ENCODE data around the gene KRT3. TPM values are rescaled to one million over a fixed set of nuclear protein-coding genes. Genes with fewer than 3 reads are reported as not detected.

The KRT3 gene
- total RNA-seq, 1 donor: not detected

DNA sequence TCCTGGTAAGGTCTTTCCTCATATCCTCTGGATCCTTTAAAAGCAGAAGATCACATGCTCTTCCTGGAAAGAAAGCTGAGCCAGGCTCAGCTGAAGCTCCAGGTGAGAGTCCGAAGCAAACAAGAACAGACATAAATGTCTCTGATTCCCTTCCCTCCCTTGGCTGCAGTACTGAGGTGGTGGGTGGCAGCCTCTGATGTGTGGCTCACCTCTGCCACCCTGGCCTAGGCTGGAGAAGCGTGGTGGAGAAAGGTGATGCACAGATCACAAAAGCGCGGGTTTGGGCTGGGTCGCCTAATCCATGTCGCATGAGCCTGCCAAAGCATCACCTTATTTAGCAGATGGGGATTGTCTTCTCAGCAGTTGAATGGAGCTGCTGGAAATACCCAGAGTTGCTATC is 16.0 kb downstream of the KRT3 start:
- H4K20me1 ChIP-seq (ENCODE audit: insufficient read depth, low read length): no peaks in the 10 kb centered on the region
- no peaks in the 10 kb centered on the region for H3K36me3 ChIP-seq (ENCODE audit: insufficient read depth, low read length)
- H3K27me3 ChIP-seq (ENCODE audit: insufficient read depth, low read length): peaks cover 69% of the 10 kb centered on the region
- H3K4me2 ChIP-seq (ENCODE audit: insufficient read depth, low read length): no peak overlapping the region
- TF ChIP-seq, protein P1, sequence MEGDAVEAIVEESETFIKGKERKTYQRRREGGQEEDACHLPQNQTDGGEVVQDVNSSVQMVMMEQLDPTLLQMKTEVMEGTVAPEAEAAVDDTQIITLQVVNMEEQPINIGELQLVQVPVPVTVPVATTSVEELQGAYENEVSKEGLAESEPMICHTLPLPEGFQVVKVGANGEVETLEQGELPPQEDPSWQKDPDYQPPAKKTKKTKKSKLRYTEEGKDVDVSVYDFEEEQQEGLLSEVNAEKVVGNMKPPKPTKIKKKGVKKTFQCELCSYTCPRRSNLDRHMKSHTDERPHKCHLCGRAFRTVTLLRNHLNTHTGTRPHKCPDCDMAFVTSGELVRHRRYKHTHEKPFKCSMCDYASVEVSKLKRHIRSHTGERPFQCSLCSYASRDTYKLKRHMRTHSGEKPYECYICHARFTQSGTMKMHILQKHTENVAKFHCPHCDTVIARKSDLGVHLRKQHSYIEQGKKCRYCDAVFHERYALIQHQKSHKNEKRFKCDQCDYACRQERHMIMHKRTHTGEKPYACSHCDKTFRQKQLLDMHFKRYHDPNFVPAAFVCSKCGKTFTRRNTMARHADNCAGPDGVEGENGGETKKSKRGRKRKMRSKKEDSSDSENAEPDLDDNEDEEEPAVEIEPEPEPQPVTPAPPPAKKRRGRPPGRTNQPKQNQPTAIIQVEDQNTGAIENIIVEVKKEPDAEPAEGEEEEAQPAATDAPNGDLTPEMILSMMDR (IDR thresholded peaks at IDR 0.05; ENCODE audit: extremely low read depth, low read depth, low read length): no peak
- no peak overlapping the region for H3K27ac ChIP-seq (ENCODE audit: low read depth, low read length)
- no peak overlapping the region for H2AFZ ChIP-seq (ENCODE audit: low read length)
- no peaks in the 10 kb centered on the region for H3K9me3 ChIP-seq (ENCODE audit: low read depth, low read length)
- no peaks in the 10 kb centered on the region for H3K79me2 ChIP-seq (ENCODE audit: insufficient read depth, low read length)
- no peaks in the 10 kb centered on the region for H3K4me1 ChIP-seq (ENCODE audit: insufficient read depth, low read length)
- H3K4me3 ChIP-seq (ENCODE audit: insufficient read depth, low read length): no peak overlapping the region
- no peak for DNase-seq (ENCODE audit: insufficient read length, low spot score, missing footprints)

DNA sequence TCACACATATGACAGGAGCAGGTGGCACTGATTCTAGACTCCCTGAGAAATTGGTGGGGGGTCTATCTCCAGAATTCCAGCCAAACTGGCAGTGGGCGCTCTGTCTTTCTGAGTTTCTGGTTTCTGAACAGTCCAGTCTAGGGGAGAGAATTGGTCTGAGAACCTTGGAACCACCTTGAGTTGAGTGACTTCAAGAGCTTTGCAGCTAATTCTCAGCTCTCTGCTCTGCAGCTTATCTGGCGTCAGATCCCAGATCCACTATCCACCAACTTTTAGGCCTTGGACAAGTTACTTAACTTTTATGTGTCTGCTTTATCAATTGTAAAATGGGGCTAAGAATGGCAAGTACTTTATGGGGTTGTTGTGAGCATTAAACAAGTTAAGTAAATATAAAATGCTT is 17.1 kb downstream of the KRT3 start:
- no peaks in the 10 kb centered on the region for H3K79me2 ChIP-seq (ENCODE audit: insufficient read depth, low read length)
- no peaks in the 10 kb centered on the region for H3K9me3 ChIP-seq (ENCODE audit: low read depth, low read length)
- H3K36me3 ChIP-seq (ENCODE audit: insufficient read depth, low read length): no peaks in the 10 kb centered on the region
- H3K4me3 ChIP-seq (ENCODE audit: insufficient read depth, low read length): no peak overlapping the region
- DNase-seq (ENCODE audit: insufficient read length, low spot score, missing footprints): no peak
- H4K20me1 ChIP-seq (ENCODE audit: insufficient read depth, low read length): no peaks in the 10 kb centered on the region
- no peak overlapping the region for H3K27ac ChIP-seq (ENCODE audit: low read depth, low read length)
- H2AFZ ChIP-seq (ENCODE audit: low read length): no peak overlapping the region
- H3K4me1 ChIP-seq (ENCODE audit: insufficient read depth, low read length): no peaks in the 10 kb centered on the region
- TF ChIP-seq, protein P1 (IDR thresholded peaks at IDR 0.05; ENCODE audit: extremely low read depth, low read depth, low read length): no peak
- H3K27me3 ChIP-seq (ENCODE audit: insufficient read depth, low read length): peaks cover 72% of the 10 kb centered on the region
- H3K4me2 ChIP-seq (ENCODE audit: insufficient read depth, low read length): no peak overlapping the region

DNA sequence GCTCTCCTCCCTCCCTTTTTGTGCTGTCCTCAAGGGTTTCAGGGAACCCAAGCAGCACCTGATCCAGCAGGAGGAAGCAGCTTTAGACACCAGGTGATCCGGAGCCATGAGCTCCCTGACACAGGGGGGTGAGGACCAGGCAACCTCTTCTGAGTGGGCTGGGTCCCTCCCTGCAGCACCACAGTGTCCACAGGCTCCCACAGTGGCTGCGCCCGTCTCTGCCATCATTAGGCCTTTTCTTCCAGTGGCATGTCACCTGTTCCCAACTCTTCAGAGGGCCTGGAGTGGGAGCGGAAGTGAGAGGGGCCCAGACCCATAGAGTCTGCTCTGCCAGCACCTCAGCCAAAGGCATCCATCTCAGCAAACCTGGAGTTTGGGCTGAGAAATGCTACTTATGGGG is 18.4 kb downstream of the KRT3 start:
- H3K27me3 ChIP-seq (ENCODE audit: insufficient read depth, low read length): peaks cover 74% of the 10 kb centered on the region
- H3K4me2 ChIP-seq (ENCODE audit: insufficient read depth, low read length): no peak overlapping the region

DNA sequence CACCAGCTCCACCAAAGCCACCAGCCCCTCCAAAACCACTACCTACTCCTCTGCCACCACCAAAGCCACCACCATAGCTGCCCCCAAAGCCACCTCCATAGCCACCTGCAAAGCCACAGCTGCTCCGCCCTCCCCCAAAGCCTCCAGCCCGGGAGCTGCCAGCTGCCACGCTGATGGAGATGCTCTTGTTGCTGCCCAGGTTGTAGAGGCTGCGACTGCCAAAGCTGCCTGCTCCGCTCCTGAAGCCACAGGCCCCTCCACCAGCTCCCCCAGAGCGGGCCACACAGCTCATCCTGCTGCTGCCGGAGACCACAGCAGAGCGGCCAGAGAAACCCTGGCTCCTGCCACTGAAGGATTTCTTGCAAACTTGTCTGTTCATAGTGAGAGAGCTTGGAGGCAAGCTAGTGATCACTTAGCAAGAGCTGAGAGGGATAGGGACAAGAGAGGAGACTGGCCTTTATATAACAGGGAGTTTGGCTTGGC is 19.0 kb downstream of the KRT3 start, which contains the start of gene KRT76:
KRT76 (minus strand) TSS at position 433 of the 483 bp plus-strand sequence; CDS start at position 379, 54 bp downstream.
- Histone ChIP-seq H3K27me3 (ENCODE audit: insufficient read depth, low read length) (peaks cover 78% of the 10 kb centered on the region), H3K4me2 (ENCODE audit: insufficient read depth, low read length) (no peak within 1 kb of the TSS), H3K4me3 (ENCODE audit: insufficient read depth, low read length) (no peak within 1 kb of the TSS), H3K9me3 (ENCODE audit: low read depth, low read length) (no peaks in the 10 kb centered on the region), H3K79me2 (ENCODE audit: insufficient read depth, low read length) (no peaks in the 10 kb centered on the region), H3K27ac (ENCODE audit: low read depth, low read length) (no peak within 1 kb of the TSS), H2AFZ (ENCODE audit: low read length) (no peak within 1 kb of the TSS), H3K36me3 (ENCODE audit: insufficient read depth, low read length) (no peaks in the 10 kb centered on the region), H4K20me1 (ENCODE audit: insufficient read depth, low read length) (no peaks in the 10 kb centered on the region), H3K4me1 (ENCODE audit: insufficient read depth, low read length) (no peaks in the 10 kb centered on the region)
- no peak for DNase-seq (ENCODE audit: insufficient read length, low spot score, missing footprints)
- TF ChIP-seq, protein P1 (IDR thresholded peaks at IDR 0.05; ENCODE audit: extremely low read depth, low read depth, low read length): no peak

More for the DNA sequence above, 18.4 kb downstream of the KRT3 start:
- H3K79me2 ChIP-seq (ENCODE audit: insufficient read depth, low read length): no peaks in the 10 kb centered on the region
- no peak overlapping the region for H3K27ac ChIP-seq (ENCODE audit: low read depth, low read length)
- DNase-seq (ENCODE audit: insufficient read length, low spot score, missing footprints): no peak
- TF ChIP-seq, protein P1 (IDR thresholded peaks at IDR 0.05; ENCODE audit: extremely low read depth, low read depth, low read length): no peak
- H3K4me1 ChIP-seq (ENCODE audit: insufficient read depth, low read length): no peaks in the 10 kb centered on the region
- no peaks in the 10 kb centered on the region for H4K20me1 ChIP-seq (ENCODE audit: insufficient read depth, low read length)
- H3K9me3 ChIP-seq (ENCODE audit: low read depth, low read length): no peaks in the 10 kb centered on the region
- no peak overlapping the region for H2AFZ ChIP-seq (ENCODE audit: low read length)
- no peak overlapping the region for H3K4me3 ChIP-seq (ENCODE audit: insufficient read depth, low read length)
- no peaks in the 10 kb centered on the region for H3K36me3 ChIP-seq (ENCODE audit: insufficient read depth, low read length)

All from osteoblast (primary cell).